ENCODE measurements around the gene RADX.
A peak's percentile ranks its signal among the peaks of the same experiment; 100 is the strongest.

The RADX gene

DNA sequence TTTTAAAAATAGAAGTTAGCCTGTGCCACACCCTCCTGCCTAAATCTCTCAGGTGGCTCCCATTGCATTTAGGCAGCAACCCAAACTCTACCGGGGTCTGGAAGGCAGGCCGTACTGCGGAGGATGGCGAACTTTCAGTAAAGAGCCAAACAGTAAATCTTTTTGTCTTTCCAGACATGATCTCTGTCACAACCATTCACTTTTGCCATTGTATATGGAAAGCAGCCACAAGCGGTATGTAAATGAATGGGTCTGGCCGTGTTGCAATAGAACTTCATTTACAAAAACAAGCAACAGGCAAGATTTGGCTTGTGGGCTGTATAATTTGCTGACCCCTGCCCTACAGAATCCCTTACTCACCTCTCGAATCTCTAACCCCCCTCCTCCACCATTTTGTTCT is 3.3 kb downstream of the RADX start:
- TF ChIP-seq, protein P1, sequence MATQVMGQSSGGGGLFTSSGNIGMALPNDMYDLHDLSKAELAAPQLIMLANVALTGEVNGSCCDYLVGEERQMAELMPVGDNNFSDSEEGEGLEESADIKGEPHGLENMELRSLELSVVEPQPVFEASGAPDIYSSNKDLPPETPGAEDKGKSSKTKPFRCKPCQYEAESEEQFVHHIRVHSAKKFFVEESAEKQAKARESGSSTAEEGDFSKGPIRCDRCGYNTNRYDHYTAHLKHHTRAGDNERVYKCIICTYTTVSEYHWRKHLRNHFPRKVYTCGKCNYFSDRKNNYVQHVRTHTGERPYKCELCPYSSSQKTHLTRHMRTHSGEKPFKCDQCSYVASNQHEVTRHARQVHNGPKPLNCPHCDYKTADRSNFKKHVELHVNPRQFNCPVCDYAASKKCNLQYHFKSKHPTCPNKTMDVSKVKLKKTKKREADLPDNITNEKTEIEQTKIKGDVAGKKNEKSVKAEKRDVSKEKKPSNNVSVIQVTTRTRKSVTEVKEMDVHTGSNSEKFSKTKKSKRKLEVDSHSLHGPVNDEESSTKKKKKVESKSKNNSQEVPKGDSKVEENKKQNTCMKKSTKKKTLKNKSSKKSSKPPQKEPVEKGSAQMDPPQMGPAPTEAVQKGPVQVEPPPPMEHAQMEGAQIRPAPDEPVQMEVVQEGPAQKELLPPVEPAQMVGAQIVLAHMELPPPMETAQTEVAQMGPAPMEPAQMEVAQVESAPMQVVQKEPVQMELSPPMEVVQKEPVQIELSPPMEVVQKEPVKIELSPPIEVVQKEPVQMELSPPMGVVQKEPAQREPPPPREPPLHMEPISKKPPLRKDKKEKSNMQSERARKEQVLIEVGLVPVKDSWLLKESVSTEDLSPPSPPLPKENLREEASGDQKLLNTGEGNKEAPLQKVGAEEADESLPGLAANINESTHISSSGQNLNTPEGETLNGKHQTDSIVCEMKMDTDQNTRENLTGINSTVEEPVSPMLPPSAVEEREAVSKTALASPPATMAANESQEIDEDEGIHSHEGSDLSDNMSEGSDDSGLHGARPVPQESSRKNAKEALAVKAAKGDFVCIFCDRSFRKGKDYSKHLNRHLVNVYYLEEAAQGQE (IDR thresholded peaks at IDR 0.05; ENCODE audit: low read depth) = no peak
- TF ChIP-seq NFIC (IDR thresholded peaks at IDR 0.05) = no peak
- no peak for TF ChIP-seq CEBPB (IDR thresholded peaks at IDR 0.05)
- no peak for TF ChIP-seq MAX (IDR thresholded peaks at IDR 0.05)
- no peak for TF ChIP-seq RAD21 (IDR thresholded peaks at IDR 0.05; ENCODE audit: low read depth)
- TF ChIP-seq TCF12 (IDR thresholded peaks at IDR 0.05; ENCODE audit: low read depth) = no peak
- no peak for TF ChIP-seq FOXM1 (IDR thresholded peaks at IDR 0.05; ENCODE audit: borderline replicate concordance, low read depth)
- TF ChIP-seq EP300 (IDR thresholded peaks at IDR 0.05; ENCODE audit: borderline replicate concordance) = no peak
- no peak for TF ChIP-seq USF1 (IDR thresholded peaks at IDR 0.05)
- TF ChIP-seq YY1 (IDR thresholded peaks at IDR 0.05; ENCODE audit: low read depth) = no peak
- TF ChIP-seq EGR1 (IDR thresholded peaks at IDR 0.05) = no peak
- no peak for TF ChIP-seq TEAD4 (IDR thresholded peaks at IDR 0.05)
- no peak for TF ChIP-seq CREB1 (IDR thresholded peaks at IDR 0.05; ENCODE audit: low read depth)
- TF ChIP-seq ZBTB7A (IDR thresholded peaks at IDR 0.05; ENCODE audit: low read depth) = no peak
- no peak for TF ChIP-seq TAF1 (IDR thresholded peaks at IDR 0.05; ENCODE audit: low read depth)

DNA sequence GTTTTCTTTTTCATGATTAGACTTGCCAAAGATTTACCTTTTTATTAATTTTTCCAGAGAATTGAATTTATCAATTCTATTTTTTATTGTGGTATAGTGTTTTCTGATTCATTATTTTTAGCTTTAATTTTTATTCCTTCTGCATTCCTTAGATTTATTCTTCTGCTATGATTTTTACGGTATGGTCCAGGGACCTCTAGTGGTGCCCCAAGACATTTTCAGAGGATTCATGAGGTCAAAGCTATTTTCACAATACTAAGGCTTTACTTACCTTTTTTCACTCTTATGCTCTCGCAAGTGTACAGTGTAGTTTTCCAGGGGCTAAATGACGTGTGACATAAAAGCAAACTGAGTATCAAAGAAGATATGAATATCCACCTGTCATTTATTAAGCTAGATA is 8.0 kb downstream of the RADX start:
- TF ChIP-seq RAD21 (IDR thresholded peaks at IDR 0.05; ENCODE audit: low read depth) = 0 out of 2 replicates have a peak, but pooled peaks have one; percentile 13
- no peak for TF ChIP-seq FOXM1 (IDR thresholded peaks at IDR 0.05; ENCODE audit: borderline replicate concordance, low read depth)

DNA sequence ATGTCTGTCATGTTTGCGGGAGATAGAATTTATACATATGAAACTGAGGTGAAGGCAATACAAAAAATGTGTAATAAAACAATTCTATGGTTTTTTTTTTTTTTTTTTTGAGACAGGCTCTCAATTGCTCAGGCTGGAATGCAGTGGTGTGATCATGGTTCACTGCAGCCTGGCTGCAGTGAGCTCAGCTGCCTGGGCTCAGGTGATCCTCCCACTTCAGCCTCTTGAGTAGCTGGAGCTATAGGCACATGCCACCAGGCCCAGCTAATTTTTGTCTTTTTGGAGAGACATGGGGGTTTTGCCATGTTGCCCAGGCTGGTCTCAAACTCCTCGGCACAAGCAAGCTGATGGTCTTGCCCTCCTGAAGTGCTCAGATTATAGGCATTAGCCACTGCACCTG is 10.1 kb downstream of the RADX start:
- 0 out of 2 replicates have a peak, but pooled peaks have one; percentile 13 for TF ChIP-seq TEAD4 (IDR thresholded peaks at IDR 0.05)
- TF ChIP-seq, protein P1 (IDR thresholded peaks at IDR 0.05; ENCODE audit: low read depth) = no peak

GRCh38 chrX:106626789-106627188 is 15.0 kb downstream of the RADX start:
- TF ChIP-seq TAF1 (IDR thresholded peaks at IDR 0.05; ENCODE audit: low read depth) (no peak), FOXM1 (IDR thresholded peaks at IDR 0.05; ENCODE audit: borderline replicate concordance, low read depth) (no peak), USF1 (IDR thresholded peaks at IDR 0.05) (no peak), ZBTB7A (IDR thresholded peaks at IDR 0.05; ENCODE audit: low read depth) (no peak), TCF12 (IDR thresholded peaks at IDR 0.05; ENCODE audit: low read depth) (no peak), TEAD4 (IDR thresholded peaks at IDR 0.05) (no peak), NFIC (IDR thresholded peaks at IDR 0.05) (no peak), EGR1 (IDR thresholded peaks at IDR 0.05) (no peak), CEBPB (IDR thresholded peaks at IDR 0.05) (no peak), RAD21 (IDR thresholded peaks at IDR 0.05; ENCODE audit: low read depth) (no peak), CREB1 (IDR thresholded peaks at IDR 0.05; ENCODE audit: low read depth) (no peak), YY1 (IDR thresholded peaks at IDR 0.05; ENCODE audit: low read depth) (no peak), EP300 (IDR thresholded peaks at IDR 0.05; ENCODE audit: borderline replicate concordance) (no peak), MAX (IDR thresholded peaks at IDR 0.05) (no peak)
- TF ChIP-seq, protein P1 (IDR thresholded peaks at IDR 0.05; ENCODE audit: low read depth) = no peak

DNA sequence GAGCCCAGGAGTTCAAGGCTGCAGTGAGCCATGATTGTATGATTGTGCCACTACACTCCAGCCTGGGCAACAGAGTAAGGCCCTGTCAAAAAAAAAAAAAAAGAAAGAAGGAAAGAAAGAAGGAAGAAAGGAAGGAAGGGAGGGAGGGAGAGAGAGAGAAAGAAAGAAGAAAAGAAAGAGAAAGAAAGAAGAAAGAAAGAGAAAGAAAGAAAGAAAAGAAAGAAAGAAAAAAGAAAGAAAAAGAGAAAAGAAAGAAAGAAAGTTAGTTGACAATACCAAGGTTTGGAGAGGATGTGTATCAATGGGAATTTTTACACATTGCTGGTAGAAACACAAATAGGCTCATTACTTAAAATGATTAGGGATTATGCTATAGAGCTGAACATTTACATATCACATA is 19.8 kb downstream of the RADX start:
- TF ChIP-seq NFIC (IDR thresholded peaks at IDR 0.05) (no peak), CEBPB (IDR thresholded peaks at IDR 0.05) (no peak), TCF12 (IDR thresholded peaks at IDR 0.05; ENCODE audit: low read depth) (no peak), CREB1 (IDR thresholded peaks at IDR 0.05; ENCODE audit: low read depth) (no peak), EGR1 (IDR thresholded peaks at IDR 0.05) (no peak), FOXM1 (IDR thresholded peaks at IDR 0.05; ENCODE audit: borderline replicate concordance, low read depth) (no peak), RAD21 (IDR thresholded peaks at IDR 0.05; ENCODE audit: low read depth) (no peak), ZBTB7A (IDR thresholded peaks at IDR 0.05; ENCODE audit: low read depth) (no peak), TAF1 (IDR thresholded peaks at IDR 0.05; ENCODE audit: low read depth) (no peak), TEAD4 (IDR thresholded peaks at IDR 0.05) (no peak), YY1 (IDR thresholded peaks at IDR 0.05; ENCODE audit: low read depth) (no peak), USF1 (IDR thresholded peaks at IDR 0.05) (no peak), EP300 (IDR thresholded peaks at IDR 0.05; ENCODE audit: borderline replicate concordance) (no peak), MAX (IDR thresholded peaks at IDR 0.05) (no peak)
- TF ChIP-seq, protein P1 (IDR thresholded peaks at IDR 0.05; ENCODE audit: low read depth) = no peak

Measured in Ishikawa (cell line).